ENCODE data around the gene DERA.
"Not testable (repeated sequence)": the region's sequence is repeated elsewhere in the genome, so short reads cannot be mapped to it uniquely, and the experiment has no call there.

DERA gene

DNA sequence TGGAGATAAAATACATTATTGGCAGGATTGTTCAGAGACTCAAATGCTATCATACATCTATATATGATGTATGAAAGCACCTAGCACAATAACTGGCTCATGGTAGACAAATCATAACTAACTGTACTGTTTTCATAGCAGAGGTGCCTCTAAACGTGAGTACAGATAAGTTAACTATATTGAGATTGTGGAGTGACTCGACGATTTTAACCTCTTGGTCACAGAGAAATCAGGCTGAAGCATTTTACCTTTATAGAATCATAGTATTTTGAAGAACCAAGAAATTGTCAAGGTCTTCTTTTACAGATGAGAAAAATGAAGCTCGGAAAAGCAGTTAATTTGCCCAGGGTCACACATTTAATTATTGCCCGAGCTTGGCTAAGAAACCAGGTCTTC lies 666 bp upstream of the DERA start:
- DNase-seq = no peak

DNA sequence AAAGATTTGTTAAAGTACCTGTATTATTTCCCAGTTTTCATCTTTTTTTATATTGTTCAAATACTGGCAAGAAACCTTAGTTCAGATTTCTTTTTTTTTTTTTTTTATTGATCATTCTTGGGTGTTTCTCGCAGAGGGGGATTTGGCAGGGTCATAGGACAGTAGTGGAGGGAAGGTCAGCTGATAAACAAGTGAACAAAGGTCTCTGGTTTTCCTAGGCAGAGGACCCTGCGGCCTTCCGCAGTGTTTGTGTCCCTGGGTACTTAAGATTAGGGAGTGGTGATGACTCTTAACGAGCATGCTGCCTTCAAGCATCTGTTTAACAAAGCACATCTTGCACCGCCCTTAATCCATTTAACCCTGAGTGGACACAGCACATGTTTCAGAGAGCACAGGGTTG lies 799 bp downstream of the DERA start:
- not testable (repeated sequence) for DNase-seq

DNA sequence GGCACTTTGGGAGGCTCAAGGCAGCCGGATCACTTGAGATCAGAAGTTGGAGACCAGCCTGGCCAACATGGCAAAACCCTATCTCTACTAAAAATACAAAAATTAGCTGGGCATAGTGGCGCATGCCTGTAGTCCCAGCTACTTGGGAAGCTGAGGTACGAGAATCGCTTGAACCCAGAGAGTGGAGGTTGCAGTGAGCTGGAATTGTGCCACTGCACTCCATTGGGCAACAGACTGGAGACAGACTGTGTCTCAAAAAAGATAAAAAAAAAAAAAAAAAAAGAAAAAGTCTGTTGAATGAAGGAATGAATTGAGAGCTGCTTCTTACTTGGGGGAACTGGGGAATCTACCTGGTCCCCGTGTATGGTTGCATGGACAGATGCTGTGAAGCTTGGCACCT lies 3.0 kb downstream of the DERA start:
- not testable (repeated sequence) for DNase-seq

DNA sequence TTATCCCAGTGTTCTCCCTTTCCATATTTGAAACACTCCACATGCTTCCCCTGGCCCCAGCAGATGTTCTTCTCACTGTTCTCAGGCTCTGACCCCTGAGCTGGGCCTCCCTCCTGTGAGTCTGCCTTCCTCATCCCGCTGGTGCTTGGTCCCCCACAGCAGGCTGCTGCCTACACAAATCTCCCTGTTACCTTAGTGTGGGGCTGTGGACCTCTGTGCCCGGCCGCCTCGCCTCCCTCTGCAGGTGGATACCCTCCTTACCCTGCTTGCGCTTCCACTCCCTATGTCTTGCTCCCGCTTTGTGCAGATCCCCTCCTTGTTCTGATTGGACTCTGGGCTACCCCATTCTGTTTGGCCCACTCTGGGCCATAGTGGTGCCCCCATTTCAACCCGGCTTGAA lies 6.9 kb downstream of the DERA start:
- DNase-seq = no peak

DNA sequence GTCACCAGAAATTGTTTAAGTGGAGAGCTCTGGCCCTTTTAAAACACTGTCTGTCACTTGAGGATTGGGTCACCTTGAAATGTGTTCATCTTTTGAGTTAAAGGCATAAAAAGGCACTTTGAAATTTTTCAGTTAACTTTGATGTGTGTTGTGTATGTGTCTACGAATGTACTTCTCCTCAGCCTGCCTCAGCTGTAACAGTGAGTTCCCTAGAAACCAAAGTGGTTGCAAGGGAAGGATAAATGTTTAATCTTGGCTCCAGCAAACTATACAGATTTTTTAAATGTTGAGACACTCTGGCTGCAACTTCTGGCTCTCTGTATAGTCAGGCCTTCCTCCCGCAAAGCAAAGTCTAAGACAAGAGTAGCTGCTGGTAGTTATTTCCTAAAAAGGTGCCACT lies 8.3 kb downstream of the DERA start:
- DNase-seq = no peak

DNA sequence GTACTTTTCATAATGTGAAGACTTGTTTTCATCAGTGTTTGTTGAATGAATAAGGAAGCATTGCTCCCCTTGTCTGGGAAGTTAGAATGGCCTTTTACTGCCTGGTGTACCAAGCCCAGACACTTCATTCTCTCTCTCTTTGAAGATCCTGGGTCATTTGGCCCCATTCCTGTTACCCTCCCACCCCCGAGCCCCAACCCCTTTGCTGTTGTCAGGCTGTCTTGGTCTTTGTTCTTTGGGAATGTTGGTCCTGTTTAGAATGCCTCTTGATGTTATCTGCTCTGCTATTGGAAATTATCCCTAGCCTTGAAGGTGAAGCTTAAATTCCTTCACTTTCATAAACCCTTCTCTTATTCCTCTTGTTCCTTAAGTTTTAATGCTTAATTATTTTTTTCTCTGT lies 13.8 kb downstream of the DERA start:
- DNase-seq = no peak

DNA sequence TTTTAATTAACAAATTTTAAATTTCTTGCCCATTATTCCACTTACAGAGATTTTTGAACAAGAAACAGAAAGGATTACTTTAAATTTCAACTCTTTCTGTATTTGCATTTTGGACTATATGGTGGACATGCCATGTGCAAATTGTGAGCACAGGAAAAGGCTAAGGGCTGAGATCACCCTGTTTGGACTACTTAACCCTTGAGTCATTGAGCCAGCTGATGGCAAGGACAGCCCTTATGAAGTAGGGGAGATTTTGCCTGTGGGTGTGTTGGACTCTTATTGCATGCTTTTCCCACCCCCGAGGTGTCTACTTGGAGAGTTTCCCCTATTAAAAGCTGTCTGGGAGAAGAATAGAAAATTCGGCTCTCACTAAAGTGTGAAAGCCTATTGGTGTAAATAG lies 17.2 kb downstream of the DERA start:
- no peak for DNase-seq

DNA sequence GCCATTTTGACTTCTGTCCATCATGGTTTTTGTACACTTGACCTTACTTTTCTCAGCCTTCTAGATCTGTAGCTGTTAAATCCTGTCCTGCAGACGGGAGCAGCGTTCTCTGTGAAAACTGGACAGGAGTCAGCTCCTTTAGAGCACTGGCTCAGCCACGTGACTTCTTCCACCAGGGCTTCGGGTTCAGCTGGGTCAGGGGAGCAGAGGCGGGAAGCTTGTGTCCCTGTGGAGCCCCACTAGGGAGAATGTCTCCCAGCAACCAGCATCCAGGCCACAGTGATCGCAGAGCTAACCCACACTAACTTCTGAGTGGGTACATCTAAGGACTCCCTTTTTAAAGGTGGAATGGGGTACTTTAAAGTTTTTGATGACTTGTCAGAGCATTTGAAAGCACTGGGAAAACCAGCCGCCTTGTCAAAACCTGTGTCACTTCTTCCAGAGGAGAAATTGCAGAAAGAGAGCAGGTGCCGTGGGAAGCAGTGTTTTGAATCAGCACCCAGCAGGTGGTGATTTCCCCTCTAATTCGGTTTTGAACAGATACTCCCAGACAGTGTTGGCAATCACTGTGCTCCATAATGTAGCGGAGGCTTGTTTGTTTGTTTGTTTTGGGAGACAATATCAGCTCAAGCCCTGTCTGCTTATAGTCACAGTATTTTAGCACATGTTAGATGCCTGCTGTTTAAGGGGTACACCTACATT lies 17.9 kb downstream of the DERA start:
- DNase-seq = no peak

DNA sequence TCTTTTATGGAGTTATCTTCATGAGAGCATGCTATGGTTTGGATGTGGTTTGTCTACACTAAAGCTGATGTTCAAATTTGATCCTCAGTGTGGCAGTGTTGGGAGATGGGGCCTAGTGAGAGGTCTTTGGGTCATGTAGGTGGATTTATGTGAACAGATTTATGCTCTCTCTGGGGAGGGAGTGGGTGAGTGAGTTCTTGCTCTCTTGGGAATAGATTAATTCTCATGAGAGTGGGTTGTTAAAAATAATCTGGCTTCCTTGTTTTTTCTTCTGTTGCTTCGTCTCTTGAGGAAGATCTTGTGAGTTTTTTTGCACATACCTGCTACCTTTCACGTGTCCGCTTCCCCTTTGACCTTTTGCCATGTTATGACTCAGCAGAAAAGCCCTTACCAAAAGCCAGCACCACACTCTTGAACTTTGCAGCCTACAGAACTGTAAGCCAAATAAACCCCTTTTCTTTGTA lies 20.5 kb downstream of the DERA start:
- no peak for DNase-seq

DNA sequence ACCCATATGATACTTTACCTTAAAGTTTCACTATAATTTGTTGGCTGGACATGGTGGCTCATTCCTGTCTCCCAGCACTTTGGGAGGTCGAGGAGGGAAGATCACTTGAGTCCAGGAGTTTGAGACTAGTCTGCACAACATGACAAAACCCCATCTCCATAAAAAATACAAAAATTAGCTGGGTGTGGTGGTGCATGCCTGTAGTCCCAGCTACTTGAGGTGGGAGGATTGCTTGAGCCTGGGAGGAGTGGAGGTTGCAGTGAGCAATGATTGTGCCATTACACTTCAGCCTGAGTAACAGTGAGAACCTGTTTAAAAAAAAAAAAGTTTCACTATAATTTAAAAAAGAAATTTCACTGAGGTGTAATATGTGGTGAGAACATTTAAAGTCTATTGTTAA lies 21.2 kb downstream of the DERA start:
- no peak for DNase-seq

DNA sequence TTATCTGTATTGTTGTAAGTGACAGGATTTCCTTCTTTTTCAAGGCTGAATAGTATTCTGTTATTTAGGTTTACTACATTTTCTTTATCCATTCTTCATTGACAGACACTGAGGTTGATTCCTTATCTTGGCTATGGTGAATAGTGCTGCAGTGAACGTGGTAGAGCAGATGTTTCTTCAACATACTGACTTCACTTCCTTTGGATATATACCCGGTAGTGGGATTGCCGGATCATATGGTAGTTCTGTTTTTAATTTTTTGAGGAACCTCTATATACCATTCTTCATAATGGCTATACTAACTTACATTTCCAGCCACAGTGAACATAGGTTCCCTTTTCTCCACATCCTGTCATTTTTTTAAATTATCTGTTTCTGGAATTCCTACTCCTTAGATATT lies 21.8 kb downstream of the DERA start:
- DNase-seq = no peak

DNA sequence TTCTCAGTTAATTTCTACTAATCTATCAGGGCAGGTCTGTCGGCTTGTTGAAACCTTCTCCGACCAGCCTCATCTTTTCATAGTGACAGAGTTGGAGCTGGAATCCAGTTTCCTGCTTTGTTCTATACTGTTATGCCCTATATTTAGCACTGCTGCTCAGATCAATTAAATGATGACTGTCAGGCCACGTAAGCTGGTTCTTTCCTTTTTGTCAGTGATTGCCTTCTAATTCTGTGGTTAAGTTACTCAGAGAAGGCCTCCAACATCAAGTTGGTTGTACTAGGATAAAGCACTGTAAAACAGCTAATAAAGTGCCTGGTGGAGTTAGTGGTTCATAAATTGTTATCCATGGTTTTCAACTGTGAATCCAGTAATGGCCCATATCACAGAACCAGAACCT lies 22.6 kb downstream of the DERA start:
- DNase-seq = no peak

DNA sequence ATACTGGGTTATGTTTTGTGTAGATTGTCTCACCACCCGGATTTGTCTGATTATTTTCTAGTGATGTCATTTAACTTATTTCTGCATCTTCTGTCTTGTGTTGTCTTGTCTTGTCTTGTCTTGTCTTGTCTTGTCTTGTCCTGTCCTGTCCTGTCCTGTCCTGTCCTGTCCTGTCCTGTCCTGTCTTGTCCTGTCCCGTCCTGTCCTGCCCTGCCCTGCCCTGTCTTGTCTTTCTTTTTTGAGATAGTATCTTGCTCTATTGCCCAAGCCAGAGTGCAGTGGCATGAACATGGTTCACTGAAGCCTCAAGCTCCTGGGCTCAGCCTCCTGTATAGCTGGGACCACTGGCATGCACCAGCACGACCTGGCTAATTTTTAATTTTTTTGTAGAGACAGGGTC lies 25.6 kb downstream of the DERA start:
- DNase-seq = no peak

DNA sequence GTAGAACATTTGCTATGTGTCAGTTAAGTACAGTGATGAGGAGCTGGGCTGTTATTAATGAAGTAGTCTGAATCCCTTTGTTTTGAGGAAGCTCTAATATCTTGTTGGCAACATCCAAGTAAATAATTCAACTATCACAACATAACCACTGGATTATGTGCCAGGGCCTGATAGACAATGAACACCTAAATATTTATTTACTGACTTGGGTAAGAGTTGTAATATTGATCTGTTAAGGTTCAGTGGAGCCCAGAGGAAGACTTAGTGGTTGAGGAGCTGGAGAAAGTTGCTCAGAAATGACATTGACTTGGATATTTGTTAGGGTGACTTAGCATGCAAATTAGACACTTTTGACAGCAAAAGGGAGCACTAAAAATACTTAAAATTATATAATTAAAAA lies 26.8 kb downstream of the DERA start:
- DNase-seq = no peak

DNA sequence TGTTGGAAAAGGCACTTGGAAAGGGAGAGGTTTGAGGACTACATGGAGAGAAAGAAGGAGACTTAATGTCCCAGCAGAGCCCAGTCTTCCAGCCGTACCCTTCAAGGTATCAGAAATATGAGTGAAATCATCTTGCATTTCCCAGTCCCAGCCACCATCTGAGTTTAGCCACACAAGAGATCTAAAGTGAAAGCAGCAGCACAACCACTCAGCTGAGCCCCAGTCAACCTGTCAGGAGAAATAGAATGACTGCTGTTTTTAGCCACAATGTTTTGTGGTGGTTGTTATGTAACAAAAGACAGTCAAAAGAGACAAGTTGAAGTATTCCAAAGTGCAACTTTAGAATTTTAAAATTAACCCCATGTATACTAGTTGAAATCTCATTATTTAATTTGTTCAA lies 28.0 kb downstream of the DERA start:
- DNase-seq = no peak

DNA sequence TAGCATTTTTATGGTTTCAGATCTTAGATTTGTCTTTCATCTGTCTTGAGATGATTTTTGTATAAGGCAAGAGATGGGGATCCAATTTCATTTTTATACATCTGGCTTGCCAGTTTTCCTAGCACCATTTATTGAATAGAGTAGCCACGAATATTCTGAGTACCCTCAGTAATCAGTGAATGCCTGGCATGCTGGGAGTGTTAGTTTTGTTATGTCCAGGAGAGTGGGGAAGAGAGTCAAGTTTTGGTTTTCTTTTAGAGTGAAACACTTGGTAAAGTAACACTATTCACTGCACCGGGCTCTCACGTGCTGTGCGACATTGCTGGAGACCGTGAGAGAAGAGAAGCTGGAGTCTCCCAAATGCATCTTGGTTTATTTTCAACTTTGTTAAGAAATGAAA lies 31.3 kb downstream of the DERA start:
- DNase-seq = no peak

DNA sequence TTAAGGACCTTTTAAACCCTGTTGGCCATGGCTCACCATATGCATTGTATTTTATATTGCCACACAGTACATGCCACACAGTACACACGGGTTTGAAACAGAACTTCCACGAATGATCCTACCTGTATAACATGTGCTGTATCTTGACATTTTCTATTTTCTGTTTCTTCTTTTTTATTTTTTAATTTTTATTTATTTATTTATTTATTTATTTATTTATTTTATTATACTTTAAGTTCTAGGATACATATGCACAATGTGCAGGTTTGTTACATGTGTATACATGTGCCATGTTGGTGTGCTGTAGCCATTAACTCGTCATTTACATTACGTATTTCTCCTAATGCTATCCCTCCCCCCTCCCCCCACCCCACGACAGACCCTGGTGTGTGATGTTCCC lies 32.4 kb downstream of the DERA start:
- DNase-seq = not testable (repeated sequence)

DNA sequence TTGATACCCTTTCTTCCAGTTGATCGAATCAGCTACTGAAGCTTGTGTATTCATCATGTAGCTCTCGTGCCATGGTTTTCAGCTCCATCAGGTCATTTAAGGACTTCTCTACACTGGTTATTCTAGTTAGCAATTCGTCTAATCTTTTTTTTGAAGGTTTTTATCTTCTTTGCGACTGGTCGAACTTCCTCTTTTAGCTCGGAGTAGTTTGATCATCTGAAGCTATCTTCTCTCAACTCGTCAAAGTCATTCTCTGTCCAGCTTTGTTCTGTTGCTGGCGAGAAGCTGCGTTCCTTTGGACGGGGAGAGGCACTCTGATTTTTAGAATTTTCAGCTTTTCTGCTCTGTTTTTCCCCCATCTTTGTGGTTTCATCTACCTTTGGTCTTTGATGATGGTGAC lies 37.3 kb downstream of the DERA start:
- DNase-seq = not testable (repeated sequence)

DNA sequence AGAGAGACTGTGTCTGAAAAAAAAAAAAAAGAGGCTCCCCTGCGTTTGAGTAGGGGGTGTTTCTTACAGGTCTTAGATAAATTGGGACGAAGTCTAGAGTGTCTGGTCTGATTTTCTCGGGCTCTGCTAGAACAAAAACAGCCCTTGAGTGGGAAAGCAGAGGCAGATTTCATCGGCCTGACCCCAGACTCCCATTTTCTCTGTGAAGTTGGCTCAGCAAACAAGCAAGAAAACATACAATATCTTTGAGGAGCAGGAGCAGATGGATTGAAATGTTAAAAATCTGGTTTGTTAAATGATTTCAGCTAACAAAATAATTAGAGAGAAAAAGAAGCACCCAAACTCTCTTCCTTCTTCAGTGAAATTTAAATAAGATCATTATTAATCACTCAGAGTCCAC lies 44.1 kb downstream of the DERA start:
- no peak for DNase-seq

DNA sequence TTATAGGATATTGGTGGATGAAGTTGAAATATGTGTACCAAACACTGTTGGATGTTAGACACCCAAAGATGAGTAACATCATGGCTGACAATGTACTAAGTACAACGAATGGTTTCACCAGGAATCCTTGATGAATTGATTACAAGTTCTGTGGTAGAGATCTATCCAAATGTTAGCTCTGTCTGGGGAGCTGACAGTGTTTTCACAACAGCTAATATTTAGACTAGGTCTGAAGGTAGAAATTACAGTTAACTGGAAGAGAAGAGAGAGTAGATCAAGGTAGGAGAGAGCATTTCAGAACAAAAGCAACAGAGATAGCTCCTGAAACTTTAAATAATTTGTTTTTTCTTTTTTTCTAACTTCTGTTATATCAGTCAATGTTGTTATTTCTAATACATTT lies 44.9 kb downstream of the DERA start:
- DNase-seq = no peak

DNA sequence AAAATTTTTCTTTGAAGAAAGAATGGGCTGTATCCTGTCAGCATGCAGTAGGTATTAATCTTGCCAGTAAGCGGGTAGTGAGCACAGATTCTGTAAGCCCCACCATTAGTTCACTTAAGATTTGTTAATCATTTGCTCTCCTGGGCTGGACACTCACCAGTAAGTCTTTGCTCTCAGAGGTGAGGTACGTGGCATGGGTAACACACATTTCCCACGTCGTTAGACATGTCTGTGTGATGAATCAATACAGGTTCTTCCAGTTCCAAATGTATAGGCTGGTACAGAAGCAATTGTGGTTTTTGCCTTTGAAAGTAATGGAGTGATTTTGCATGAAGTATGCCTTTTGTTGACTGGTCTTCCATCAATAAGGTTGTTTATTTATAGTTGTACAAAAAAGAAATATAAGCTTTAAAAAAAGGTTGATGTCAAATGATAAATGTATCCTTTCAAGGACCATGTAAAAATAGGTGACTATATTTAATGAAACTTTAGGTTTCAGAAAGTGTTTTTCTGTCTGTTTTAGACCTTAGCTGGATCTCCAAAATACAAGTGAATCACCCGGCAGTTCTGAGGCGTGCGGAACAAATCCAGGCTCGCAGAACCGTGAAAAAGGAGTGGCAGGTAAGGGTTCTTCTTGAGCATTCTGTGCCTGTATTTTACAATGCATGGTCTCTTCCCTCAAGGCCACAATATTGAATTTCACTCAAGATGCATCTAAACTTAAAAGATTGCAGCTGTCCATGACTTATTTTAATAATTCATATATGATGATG lies 45.5 kb downstream of the DERA start:
- no peak for DNase-seq

DNA sequence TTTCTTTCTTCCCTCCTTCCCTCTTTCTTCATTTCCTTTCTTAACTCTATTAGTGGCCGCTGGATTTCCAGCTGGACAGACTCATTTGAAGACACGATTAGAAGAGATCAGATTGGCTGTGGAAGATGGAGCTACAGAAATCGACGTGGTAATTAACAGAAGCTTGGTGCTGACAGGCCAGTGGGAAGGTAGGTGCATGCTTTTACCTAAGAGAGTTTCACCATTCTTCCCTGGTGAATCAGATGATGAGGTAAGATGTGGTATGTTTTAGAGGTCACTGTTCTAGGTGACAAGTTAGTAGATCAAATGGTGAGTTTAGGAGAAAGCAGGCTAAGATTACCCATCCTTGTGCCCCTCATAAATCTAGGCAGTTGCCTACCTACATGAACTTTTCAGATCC lies 51.6 kb downstream of the DERA start:
- DNase-seq = no peak

DNA sequence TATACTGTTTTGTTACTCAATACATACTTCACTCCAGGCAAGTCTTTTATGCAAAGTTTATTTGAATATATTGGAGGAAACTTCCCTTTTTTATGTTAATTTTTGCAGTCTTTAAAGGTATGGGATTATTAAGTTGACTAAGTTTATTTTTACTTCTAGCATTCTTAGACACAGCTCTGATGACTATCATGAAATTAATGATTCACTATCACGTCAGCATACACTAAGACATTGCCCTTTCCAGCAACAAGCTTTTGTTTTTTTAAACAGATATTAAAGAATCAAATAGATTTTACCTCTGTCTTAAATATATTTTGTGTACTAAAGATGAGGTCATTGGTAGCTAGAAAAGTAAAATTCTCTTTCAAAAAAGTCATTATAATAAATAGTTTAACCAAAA lies 52.1 kb downstream of the DERA start:
- no peak for DNase-seq

DNA sequence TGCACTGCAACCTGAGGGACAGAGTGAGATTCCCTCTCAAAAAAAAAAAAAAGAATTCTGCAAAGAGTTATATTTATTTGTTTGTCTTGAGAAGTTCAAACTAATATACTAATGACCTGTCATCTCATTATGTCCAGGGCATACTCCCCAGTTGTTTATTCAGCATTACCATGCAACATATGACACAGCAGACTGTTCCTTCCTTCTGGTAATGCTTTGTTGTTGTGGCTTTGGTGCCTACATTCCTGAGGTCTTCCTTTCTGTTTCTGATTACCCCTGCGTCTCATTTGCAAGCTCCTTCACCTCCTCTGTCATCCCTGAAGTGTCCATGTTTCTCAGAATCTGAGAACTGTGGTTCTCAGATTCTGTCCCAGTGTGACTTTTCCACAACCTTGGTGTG lies 55.3 kb downstream of the DERA start:
- DNase-seq = no peak

DNA sequence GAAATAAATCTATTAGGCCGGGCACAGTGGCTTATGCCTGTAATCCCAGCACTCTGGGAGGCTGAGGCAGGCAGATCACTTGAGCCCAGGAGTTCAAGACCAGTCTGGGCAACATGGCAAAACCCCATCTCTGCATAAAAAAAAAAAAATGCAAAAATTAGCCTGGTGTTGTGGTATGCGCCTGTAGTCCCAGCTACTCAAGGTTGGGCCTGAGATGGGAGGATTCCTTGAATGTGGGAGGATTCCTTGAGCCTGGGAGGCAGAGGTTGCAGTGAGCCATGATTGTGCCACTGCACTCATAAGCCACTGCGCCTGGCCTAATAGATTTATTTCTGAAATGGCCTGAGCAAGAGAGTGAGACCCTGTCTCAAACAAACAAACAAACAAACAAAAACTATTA lies 55.9 kb downstream of the DERA start:
- DNase-seq = not testable (repeated sequence)
